ENCODE results near the gene JAML. TPM values are rescaled to one million over a fixed set of nuclear protein-coding genes. Genes with fewer than 3 reads are reported as not detected.

Gene JAML
- total and polyA plus RNA-seq, 2 of the 13 experiments (the other 11 are each of a cell fraction or from before 2014, with no cell fraction given), result 2.0 to 3.3 TPM

- Histone ChIP-seq H3K4me1 (ENCODE audit: insufficient read depth, low read length) (peaks cover 38% of the 10 kb centered on the region), H3K4me2 (ENCODE audit: low read depth, low read length) (peak overlapping the region; percentile 79), H3K27me3 (ENCODE audit: control insufficient read depth in 1 of 2, insufficient read depth in 2 of 2, low read length in 2 of 2) (0 out of 5 replicates have a peak, but pooled peaks cover 0 to 10% of the 10 kb centered on the region in 2 experiments), H3K9me3 (ENCODE audit: low read length) (no peaks in the 10 kb centered on the region), H4K20me1 (ENCODE audit: insufficient read depth, low read length) (no peaks in the 10 kb centered on the region), H3K79me2 (ENCODE audit: insufficient read depth, low read length) (no peaks in the 10 kb centered on the region), H2AFZ (ENCODE audit: low read length) (peak overlapping the region; percentile 22), H3K27ac (ENCODE audit: extremely low read length, insufficient read depth, low read length) (no peak overlapping the region), H3K4me3 (replicated peaks in 1 of 3; ENCODE audit: insufficient read depth in 1 of 3, low read depth in 2 of 3, low read length in 3 of 3) (peak overlapping the region in 2 of 3 experiments; percentile 35 to 61; a peak in 5 of 6 replicates), H3K9ac (ENCODE audit: insufficient read depth, low read depth, low read length) (no peak overlapping the region), H3K36me3 (replicated peaks in 1 of 2; ENCODE audit: control insufficient read depth in 1 of 2, insufficient read depth in 2 of 2, low read length in 2 of 2) (no peaks in the 10 kb centered on the region)
- FAIRE-seq, result no peak
- CTCF ChIA-PET (ENCODE audit: low intra/inter-chr PET ratio, low total read pairs), result interaction anchor here (1.4 kb wide), 1 partner anchor 172 kb away, joined by 3 read pairs; no protein-coding TSS in a partner anchor
- peak; percentile 59 for DNase-seq (ENCODE audit: low spot score)
- peak; percentile 90 for ATAC-seq
- intact Hi-C loops (cut with micrococcal nuclease; ENCODE audit: unreplicated experiment) (no loop called here), in situ Hi-C loops (cut with HindIII; ENCODE audit: extremely low pct_ligation_motif_present, low pct_unique_long_range_greater_than_20kb) (no loop called here)
- POLR2A ChIA-PET, result interaction anchor here (0.5 to 2.1 kb wide), 3 partner anchors 14 to 66 kb away, joined by 3 to 8 read pairs (median 3); no protein-coding TSS in a partner anchor
- WGBS (ENCODE audit: low lambda C conversion rate), result 2% methylated on average over 7 of the region's 11 CpGs
- no TSS peak for BruUV-seq (replicated peaks)
- TF ChIP-seq ZFX (CRISPR knock-in tag; IDR thresholded peaks at IDR 0.05; ENCODE audit: low read depth) (peak; percentile 29; the same call in 1 of the 2 replicates), ZFP91 (CRISPR knock-in tag; IDR thresholded peaks at IDR 0.05; ENCODE audit: borderline replicate concordance) (peak; percentile 21; the same call in 1 of the 2 replicates), NFKB2 (CRISPR knock-in tag; IDR thresholded peaks at IDR 0.05; ENCODE audit: borderline replicate concordance) (peak; percentile 54; the same call in 1 of the 2 replicates), ZNF142 (CRISPR knock-in tag; IDR thresholded peaks at IDR 0.05) (peak; percentile 100), PHF21A (CRISPR knock-in tag; IDR thresholded peaks at IDR 0.05) (no peak), ZNF292 (CRISPR knock-in tag; IDR thresholded peaks at IDR 0.05; ENCODE audit: borderline replicate concordance, low read depth) (peak; percentile 63; the same call in 1 of the 2 replicates), RARA (CRISPR knock-in tag; IDR thresholded peaks at IDR 0.05) (no peak), TAF1 (CRISPR knock-in tag; IDR thresholded peaks at IDR 0.05) (0 out of 2 replicates have a peak, but pooled peaks have one; percentile 34), STAG1 (CRISPR knock-in tag; IDR thresholded peaks at IDR 0.05) (peak; percentile 19; the same call in 1 of the 2 replicates), ZNF430 (CRISPR knock-in tag; IDR thresholded peaks at IDR 0.05) (no peak), HNRNPLL (IDR thresholded peaks at IDR 0.05; ENCODE audit: low read depth, low read length, poor library complexity, severe bottlenecking) (peak; percentile 33), ZNF556 (CRISPR knock-in tag; IDR thresholded peaks at IDR 0.05; ENCODE audit: borderline replicate concordance) (0 out of 2 replicates have a peak, but pooled peaks have one; percentile 32), HNRNPL (IDR thresholded peaks at IDR 0.05; ENCODE audit: low read depth, low read length) (0 out of 2 replicates have a peak, but pooled peaks have one; percentile 64), ZNF121 (CRISPR knock-in tag; IDR thresholded peaks at IDR 0.05) (peak; percentile 78), ZNF598 (CRISPR knock-in tag; IDR thresholded peaks at IDR 0.05; ENCODE audit: borderline replicate concordance) (no peak), SAP130 (CRISPR knock-in tag; IDR thresholded peaks at IDR 0.05; ENCODE audit: low read depth) (peak; percentile 54; the same call in 1 of the 2 replicates), ZNF678 (CRISPR knock-in tag; IDR thresholded peaks at IDR 0.05) (0 out of 2 replicates have a peak, but pooled peaks have one; percentile 37), PTBP1 (IDR thresholded peaks at IDR 0.05; ENCODE audit: low read depth, low read length, poor library complexity, severe bottlenecking) (no peak)
Observed at GRCh38 chr11:118180300-118180703, 44.5 kb downstream of the JAML start.
